ENCODE measurements around the gene CALN1.

CALN1 gene

DNA sequence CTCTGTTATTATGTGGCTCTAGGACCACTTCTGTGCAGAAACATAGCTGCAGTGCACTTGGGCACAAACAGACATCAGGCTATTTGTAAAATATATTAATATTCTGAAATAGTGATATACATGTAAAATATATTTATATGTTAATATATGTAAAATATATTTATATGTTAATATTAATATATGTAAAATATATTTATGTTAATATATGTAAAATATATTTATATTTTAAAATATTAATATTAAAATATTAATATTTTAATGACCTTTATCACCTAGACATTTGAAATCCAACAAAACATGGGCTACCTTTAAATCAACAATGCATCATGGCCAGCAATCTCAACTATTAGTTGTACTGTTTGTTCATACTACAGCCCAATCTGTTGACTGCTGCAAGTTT lies 347.2 kb downstream of the CALN1 start:
- Mint-ChIP-seq H3K27ac (no peak overlapping the region), H3K27me3 (no peaks in the 10 kb centered on the region), H3K9me3 (peaks cover 12% of the 10 kb centered on the region), H3K4me1 (ENCODE audit: low read depth) (no peaks in the 10 kb centered on the region), H3K4me3 (no peak overlapping the region), H3K36me3 (ENCODE audit: low read depth) (no peaks in the 10 kb centered on the region)

DNA sequence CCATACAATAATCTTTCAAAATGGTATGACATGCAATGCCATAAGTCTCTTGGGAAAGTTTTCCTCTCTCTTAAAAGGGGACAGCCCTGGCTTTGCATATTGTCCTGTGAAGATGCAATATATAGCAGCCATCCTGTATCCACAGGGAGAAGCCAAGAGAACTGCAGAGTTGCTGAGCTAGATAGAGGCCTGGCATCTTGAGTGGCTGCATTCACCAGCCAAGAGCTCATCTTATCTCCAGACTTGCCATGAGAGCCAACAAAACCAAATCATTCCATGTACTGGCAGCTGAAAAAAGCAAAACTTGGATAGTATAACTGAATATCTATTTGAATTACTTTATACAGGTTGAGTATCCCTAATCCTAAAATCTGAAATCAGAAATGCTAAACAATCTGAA lies 348.8 kb downstream of the CALN1 start:
- Mint-ChIP-seq H3K36me3 (ENCODE audit: low read depth) (no peaks in the 10 kb centered on the region), H3K9me3 (peaks cover 12% of the 10 kb centered on the region), H3K27ac (no peak overlapping the region), H3K4me3 (no peak overlapping the region), H3K4me1 (ENCODE audit: low read depth) (no peaks in the 10 kb centered on the region), H3K27me3 (no peaks in the 10 kb centered on the region)

DNA sequence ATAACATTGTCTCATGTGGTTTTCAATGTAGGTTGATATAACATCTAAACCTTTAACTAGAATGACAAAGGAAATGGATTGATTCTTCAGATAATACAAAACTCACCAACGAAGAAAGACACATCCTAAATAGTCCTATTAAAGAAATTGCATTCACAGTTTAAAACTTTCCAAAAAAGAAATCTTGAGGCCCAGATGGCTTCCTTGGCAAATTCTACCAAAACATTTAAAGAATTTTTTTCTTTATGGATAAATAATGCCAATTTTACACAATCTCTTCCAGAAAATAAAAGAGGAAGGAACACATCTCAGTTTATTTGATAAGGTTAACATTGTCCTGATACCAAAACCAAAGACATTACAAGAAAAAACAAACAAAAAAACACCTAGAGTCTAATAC lies 349.5 kb downstream of the CALN1 start:
- H3K27ac Mint-ChIP-seq: no peak overlapping the region
- no peak overlapping the region for H3K4me3 Mint-ChIP-seq
- H3K4me1 Mint-ChIP-seq (ENCODE audit: low read depth): no peaks in the 10 kb centered on the region
- no peaks in the 10 kb centered on the region for H3K36me3 Mint-ChIP-seq (ENCODE audit: low read depth)
- no peaks in the 10 kb centered on the region for H3K27me3 Mint-ChIP-seq
- H3K9me3 Mint-ChIP-seq: peaks cover 13% of the 10 kb centered on the region

DNA sequence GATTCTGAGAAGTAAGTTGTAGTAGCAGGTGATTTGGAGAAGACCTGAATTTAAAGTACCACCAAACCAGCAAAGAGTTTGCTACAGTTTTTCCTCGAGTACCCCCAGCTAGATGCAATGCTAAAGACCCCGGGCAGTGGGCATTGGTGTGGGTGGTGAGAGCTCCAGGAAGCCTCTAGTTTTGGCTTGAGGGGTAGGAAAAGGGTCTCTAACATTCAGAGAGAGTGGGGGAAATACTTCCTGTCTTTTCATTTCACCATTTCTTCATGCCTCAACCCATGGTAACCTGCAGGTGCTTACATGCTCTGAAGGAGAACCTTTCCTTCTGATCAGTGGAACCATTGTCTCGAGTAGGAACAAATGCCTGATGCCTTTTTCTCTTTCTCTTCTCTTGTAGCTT lies 352.2 kb downstream of the CALN1 start:
- H3K27me3 Mint-ChIP-seq: no peaks in the 10 kb centered on the region
- H3K36me3 Mint-ChIP-seq (ENCODE audit: low read depth): no peaks in the 10 kb centered on the region
- no peak overlapping the region for H3K27ac Mint-ChIP-seq
- H3K9me3 Mint-ChIP-seq: peaks cover 16% of the 10 kb centered on the region
- H3K4me3 Mint-ChIP-seq: no peak overlapping the region
- H3K4me1 Mint-ChIP-seq (ENCODE audit: low read depth): no peaks in the 10 kb centered on the region

DNA sequence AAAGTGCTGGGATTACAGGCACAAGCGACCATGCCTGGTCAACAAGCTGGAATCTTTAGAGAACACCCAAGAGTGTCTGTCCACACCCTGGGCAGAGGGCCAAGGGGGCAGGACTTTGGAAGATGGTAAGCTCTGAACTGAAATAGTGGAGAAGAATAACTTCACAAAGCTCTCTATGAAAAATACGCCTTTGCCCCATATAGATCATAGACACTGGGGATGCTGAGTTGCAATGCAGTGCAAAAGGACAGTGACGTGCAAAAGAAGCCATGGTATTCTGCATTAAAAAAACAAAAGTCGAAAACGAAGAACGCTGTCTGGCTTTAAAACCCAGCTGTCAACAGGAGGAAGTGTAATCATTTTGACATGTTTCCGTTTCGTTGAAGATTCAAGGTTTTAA lies 353.6 kb downstream of the CALN1 start:
- Mint-ChIP-seq H3K4me3 (no peak overlapping the region), H3K9me3 (peaks cover 21% of the 10 kb centered on the region), H3K36me3 (ENCODE audit: low read depth) (no peaks in the 10 kb centered on the region), H3K27ac (no peak overlapping the region), H3K4me1 (ENCODE audit: low read depth) (no peaks in the 10 kb centered on the region), H3K27me3 (no peaks in the 10 kb centered on the region)

DNA sequence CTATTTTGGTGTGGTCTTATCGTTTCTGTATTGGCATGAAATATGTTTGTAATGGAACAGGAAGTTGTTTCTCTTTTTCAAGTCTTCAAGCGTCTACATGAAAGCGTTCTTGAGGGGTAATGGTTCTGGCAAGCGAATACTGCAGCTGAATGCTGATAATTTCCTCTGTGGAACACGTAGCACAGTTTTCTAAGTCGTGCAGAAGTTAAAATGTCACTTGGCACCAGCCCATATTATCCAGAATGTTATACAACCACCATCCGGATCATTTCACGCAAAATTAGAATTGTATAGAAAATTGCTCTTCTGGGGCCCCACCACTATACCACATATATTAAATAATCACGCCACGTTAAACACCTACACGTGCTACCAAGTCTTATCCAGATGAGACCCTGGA lies 354.3 kb downstream of the CALN1 start:
- H3K27me3 Mint-ChIP-seq: no peaks in the 10 kb centered on the region

DNA sequence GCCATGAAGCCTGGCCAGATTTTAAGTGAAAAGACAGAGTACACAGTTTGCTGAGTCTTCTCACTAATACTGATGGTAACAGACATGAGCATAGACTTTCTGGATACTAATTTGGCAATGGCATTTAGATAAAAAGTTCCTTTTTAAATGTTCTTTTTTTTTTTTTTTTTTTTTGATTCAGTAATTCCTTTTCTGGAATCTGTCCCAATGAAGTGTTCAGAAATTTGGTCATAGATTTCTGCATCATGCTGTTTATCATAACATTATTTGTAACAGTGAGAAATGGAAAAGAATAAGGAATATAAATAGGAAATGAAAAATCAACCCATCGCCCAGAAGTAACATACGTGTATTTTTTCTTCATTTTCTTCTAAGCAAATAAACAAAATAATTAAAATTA lies 354.9 kb downstream of the CALN1 start:
- Mint-ChIP-seq H3K36me3 (ENCODE audit: low read depth) (no peaks in the 10 kb centered on the region), H3K4me3 (no peak overlapping the region), H3K27me3 (no peaks in the 10 kb centered on the region), H3K4me1 (ENCODE audit: low read depth) (no peaks in the 10 kb centered on the region), H3K27ac (no peak overlapping the region), H3K9me3 (peaks cover 21% of the 10 kb centered on the region)

More for the DNA sequence above, 354.3 kb downstream of the CALN1 start:
- H3K4me1 Mint-ChIP-seq (ENCODE audit: low read depth): no peaks in the 10 kb centered on the region
- no peaks in the 10 kb centered on the region for H3K36me3 Mint-ChIP-seq (ENCODE audit: low read depth)
- H3K9me3 Mint-ChIP-seq: peaks cover 21% of the 10 kb centered on the region
- H3K4me3 Mint-ChIP-seq: no peak overlapping the region
- no peak overlapping the region for H3K27ac Mint-ChIP-seq

DNA sequence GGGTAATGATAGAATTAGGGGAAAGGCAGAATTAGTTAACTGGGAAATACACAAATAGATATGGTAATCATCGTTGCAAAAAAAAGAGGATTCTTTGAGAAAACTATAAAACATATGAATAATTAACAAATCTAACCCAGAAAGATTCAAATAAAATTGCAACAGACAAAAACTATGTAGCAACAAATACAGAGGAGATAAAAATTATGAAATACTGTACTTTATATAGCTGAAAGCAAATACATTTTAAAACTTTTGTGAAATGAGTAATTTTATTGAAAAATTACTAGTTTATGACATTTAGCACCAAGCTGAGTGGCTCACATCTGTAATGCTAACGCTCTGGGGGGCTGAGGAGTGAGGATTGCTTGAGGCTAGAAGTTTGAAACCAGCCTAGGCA lies 356.7 kb downstream of the CALN1 start:
- no peaks in the 10 kb centered on the region for H3K36me3 Mint-ChIP-seq (ENCODE audit: low read depth)
- H3K27ac Mint-ChIP-seq: no peak overlapping the region
- no peaks in the 10 kb centered on the region for H3K4me1 Mint-ChIP-seq (ENCODE audit: low read depth)
- H3K9me3 Mint-ChIP-seq: peaks cover 13% of the 10 kb centered on the region
- H3K27me3 Mint-ChIP-seq: no peaks in the 10 kb centered on the region
- no peak overlapping the region for H3K4me3 Mint-ChIP-seq

DNA sequence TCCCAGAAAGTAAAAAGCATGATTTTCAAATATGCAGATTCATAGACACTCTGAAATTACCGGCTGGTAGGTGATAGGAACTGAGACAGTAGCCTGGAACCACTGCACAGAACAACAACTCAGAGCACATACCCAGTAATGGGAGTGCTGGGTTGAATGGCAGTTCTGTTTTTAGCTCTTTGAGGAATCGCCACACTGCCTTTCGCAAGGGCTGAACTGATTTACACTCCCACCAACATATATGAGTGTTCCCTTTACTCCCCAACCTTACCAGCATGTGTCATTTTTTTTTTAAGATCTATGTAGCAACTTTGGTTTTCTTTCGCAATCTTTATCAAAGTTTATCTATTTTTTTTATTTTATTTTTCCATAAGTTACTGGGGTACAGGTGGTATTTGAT lies 358.8 kb downstream of the CALN1 start:
- no peak overlapping the region for H3K4me3 Mint-ChIP-seq
- H3K4me1 Mint-ChIP-seq (ENCODE audit: low read depth): no peaks in the 10 kb centered on the region
- H3K36me3 Mint-ChIP-seq (ENCODE audit: low read depth): no peaks in the 10 kb centered on the region
- no peaks in the 10 kb centered on the region for H3K27me3 Mint-ChIP-seq
- H3K9me3 Mint-ChIP-seq: peaks cover 9% of the 10 kb centered on the region
- H3K27ac Mint-ChIP-seq: no peak overlapping the region

DNA sequence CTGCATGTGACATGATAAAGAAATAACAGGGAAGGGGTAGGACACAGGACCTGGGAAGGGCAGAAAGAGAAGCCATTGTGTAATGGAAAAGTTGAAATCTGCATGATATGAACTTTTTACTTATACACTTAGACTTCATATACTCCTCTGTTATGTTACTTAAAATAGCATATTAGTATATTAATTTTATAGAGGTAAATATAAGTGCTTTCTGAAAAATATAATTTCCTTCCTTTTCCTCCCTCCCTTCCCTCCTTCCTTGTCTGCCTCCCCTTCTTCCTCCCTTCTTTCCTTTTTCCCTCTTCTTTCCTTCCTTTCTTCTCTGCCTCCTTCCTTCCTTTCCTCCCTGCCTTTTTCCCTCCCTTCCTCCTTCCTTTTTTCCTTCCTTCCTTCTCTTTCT lies 363.7 kb downstream of the CALN1 start:
- Mint-ChIP-seq H3K4me1 (ENCODE audit: low read depth) (no peaks in the 10 kb centered on the region), H3K9me3 (no peaks in the 10 kb centered on the region), H3K4me3 (no peak overlapping the region), H3K27me3 (no peaks in the 10 kb centered on the region), H3K27ac (no peak overlapping the region), H3K36me3 (ENCODE audit: low read depth) (no peaks in the 10 kb centered on the region)

DNA sequence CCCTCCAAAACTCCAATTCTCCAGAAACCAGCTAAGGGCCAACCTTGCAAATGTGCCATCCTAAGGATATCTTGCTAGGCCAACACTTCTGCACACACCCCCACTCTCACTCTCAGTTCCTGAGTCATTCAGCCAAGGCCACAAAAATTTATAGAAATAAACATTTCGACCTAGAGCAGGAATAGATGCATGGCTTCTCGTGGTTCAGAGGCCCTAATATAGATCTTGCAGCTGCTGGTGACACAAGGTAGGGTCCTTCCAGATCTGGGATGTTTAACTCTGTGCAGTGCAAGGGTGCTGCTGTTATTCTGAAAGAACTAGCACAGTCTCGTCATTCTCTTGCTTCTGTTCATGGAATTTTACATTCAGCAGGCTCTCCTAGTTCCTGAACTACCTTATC lies 369.3 kb downstream of the CALN1 start:
- H3K4me1 Mint-ChIP-seq (ENCODE audit: low read depth): no peaks in the 10 kb centered on the region
- H3K4me3 Mint-ChIP-seq: no peak overlapping the region
- H3K9me3 Mint-ChIP-seq: no peaks in the 10 kb centered on the region
- H3K27me3 Mint-ChIP-seq: no peaks in the 10 kb centered on the region
- no peak overlapping the region for H3K27ac Mint-ChIP-seq
- H3K36me3 Mint-ChIP-seq (ENCODE audit: low read depth): no peaks in the 10 kb centered on the region

DNA sequence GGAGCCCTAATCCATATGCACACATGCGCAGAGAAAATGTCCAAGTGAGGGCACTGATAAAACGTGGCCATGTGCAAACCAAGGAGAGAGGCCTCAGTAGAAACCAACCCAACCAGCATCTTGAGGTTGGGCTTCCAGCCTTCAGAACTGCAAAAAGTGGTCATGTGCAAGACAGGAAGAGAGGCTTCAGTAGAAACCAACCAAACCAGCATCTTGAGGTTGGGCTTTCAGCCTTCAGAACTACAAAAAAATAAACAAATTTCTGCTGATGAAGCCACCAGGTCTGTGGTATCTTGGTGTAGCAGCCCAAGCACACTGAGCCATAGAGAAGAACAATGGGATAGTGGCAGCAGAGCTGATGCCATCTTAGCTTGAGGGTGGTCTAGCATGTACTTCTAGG lies 371.5 kb downstream of the CALN1 start:
- Mint-ChIP-seq H3K36me3 (ENCODE audit: low read depth) (no peaks in the 10 kb centered on the region), H3K9me3 (peaks cover 8% of the 10 kb centered on the region), H3K4me3 (no peak overlapping the region), H3K4me1 (ENCODE audit: low read depth) (no peaks in the 10 kb centered on the region), H3K27ac (no peak overlapping the region), H3K27me3 (no peaks in the 10 kb centered on the region)

DNA sequence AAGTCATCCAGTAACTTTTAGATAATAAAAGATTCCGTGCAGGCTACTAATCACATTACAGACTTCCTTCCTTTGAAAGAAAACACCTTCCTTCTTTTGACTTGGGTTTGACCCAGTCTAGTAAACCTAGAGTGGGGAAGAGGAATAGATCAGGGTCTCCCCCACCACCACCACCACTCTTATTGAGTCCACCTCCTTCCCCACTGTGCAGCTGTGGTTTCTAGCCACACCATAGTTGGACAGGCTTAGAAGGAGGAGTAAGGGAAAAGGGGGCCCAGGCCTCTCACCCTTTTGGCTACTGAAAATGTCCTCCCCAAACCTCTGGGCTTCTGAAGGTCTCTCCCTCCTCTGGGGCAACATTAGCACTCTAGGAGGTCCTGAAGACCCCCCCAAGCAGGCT lies 372.7 kb downstream of the CALN1 start:
- Mint-ChIP-seq H3K27ac (no peak overlapping the region), H3K4me1 (ENCODE audit: low read depth) (no peaks in the 10 kb centered on the region), H3K4me3 (no peak overlapping the region), H3K36me3 (ENCODE audit: low read depth) (no peaks in the 10 kb centered on the region), H3K27me3 (no peaks in the 10 kb centered on the region), H3K9me3 (peaks cover 8% of the 10 kb centered on the region)

DNA sequence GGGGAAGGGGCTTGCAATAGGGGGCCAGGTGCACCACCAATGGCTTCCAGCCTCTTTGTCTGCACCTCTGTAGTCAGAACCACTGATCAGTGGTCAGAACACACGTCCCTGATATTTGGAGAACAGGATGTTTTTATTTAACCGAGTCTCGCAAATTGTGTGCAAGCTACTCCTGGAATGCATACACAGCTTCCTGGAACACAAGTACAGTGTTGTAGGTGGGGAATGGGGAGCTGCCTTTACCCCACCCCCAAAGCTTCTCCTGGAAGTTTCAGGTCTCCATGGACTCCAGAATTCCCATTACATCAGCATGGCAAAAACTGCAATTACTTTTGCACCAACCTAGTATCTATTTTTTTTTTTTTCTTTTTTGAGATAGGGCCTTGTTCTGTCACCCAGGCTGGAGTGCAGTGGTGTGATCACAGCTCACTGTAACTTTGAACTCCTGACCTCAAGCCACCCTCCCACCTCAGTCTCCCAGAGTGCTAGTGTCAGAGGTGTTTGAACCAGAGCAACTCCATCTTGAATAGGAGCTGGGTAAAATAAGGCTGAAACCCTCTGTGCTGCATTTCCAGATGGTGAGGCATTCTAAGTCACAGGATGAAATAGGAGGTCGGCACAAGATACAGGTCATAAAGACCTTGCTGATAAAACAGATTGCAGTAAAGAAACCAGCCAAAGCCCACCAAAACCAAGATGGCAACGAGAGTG lies 374.0 kb downstream of the CALN1 start:
- Mint-ChIP-seq H3K4me3 (no peak overlapping the region), H3K4me1 (ENCODE audit: low read depth) (no peaks in the 10 kb centered on the region), H3K36me3 (ENCODE audit: low read depth) (no peaks in the 10 kb centered on the region)

DNA sequence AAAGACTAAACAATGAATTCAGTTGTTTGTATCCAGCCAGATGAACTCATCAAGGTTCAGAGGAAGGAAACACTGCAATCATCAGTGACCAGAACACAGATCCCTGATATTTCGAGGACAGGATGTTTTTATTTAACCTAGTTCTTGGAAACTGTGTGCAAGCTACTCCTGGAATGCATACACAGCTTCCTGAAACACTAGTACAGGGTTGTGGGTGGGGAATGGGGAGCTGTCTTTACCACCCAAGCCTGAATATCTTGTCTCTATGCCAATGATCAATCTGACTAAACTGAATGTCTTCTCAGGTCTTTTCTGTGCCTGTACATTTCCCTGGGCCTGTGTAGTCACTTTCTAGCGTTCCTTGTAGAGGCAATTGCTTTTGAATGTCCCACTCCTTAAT lies 374.6 kb downstream of the CALN1 start:
- Mint-ChIP-seq H3K36me3 (ENCODE audit: low read depth) (no peaks in the 10 kb centered on the region), H3K4me1 (ENCODE audit: low read depth) (no peaks in the 10 kb centered on the region), H3K27ac (no peak overlapping the region), H3K27me3 (no peaks in the 10 kb centered on the region), H3K9me3 (peaks cover 17% of the 10 kb centered on the region), H3K4me3 (no peak overlapping the region)

More for the DNA sequence above, 374.0 kb downstream of the CALN1 start:
- Mint-ChIP-seq H3K27me3 (no peaks in the 10 kb centered on the region), H3K9me3 (peaks cover 15% of the 10 kb centered on the region), H3K27ac (no peak overlapping the region)

DNA sequence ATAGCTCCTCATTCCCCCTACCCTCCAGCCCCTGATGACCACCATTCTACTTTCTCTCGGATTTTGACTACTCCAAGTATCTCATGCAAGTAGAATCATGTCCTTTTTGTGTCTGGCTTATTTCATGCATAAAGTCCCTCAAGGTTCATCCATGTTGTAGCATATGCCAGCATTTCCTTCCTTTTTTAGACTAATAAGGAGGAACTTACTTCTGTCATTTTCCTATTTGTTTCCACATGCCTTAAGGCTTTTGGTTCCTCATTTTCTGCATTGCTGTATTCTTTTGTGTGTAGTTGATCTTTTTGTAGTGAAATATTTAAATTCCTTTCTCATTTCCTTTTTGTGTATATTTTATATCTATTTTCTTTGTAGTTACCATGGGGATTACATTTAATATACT lies 376.9 kb downstream of the CALN1 start:
- Mint-ChIP-seq H3K36me3 (ENCODE audit: low read depth) (no peaks in the 10 kb centered on the region), H3K4me3 (no peak overlapping the region), H3K4me1 (ENCODE audit: low read depth) (no peaks in the 10 kb centered on the region), H3K27me3 (no peaks in the 10 kb centered on the region), H3K9me3 (peaks cover 20% of the 10 kb centered on the region), H3K27ac (no peak overlapping the region)
